Lower leg skin (tissue), 3 donors: ENCODE data around the gene TIPIN.

Experiments
- CTCF ChIP-seq, 3 donors: fragments of 450-650 bp; IDR thresholded peaks; one replicate each; pipeline ENCODE4 v1.5.1; 2016; ENCODE audit warnings: antibody characterized with exemption in 3 of 3, mild to moderate bottlenecking in 3 of 3, moderate library complexity in 2 of 3
- POLR2A ChIP-seq, 2 donors: fragments of 450-650 bp; IDR thresholded peaks; one replicate each; pipeline ENCODE4 v1.6.1; 2016 to 2017; ENCODE audit warnings: antibody characterized with exemption in 2 of 2, mild to moderate bottlenecking in 1 of 2, moderate library complexity in 1 of 2

- no peak for TF ChIP-seq CTCF (IDR thresholded peaks at IDR 0.05)
- no peak for TF ChIP-seq POLR2A (IDR thresholded peaks at IDR 0.05)
These were observed 49.1 kb upstream of the TIPIN start for GRCh38 chr15:66405615-66406014.
